HG03135 (cell line): Measurements from ENCODE around the gene ADD2.

Experiments
- ATAC-seq: cut with Tn5 transposase; IDR thresholded peaks from one replicate; pipeline ENCODE4 v1.9.1; 2021; ENCODE audit warnings: mild to moderate bottlenecking, moderate library complexity; ENCODE audit not compliant: unreplicated experiment

The ADD2 gene

GRCh38 chr2:70705160-70705850 lies 62.7 kb downstream of the ADD2 start:
- ATAC-seq, result no peak

- ATAC-seq, result no peak
Observed at GRCh38 chr2:70703900-70704549, 64.0 kb downstream of the ADD2 start.

- ATAC-seq, result no peak
Observed at GRCh38 chr2:70702711-70703395, 65.1 kb downstream of the ADD2 start.

GRCh38 chr2:70698847-70699246 lies 69.2 kb downstream of the ADD2 start:
- ATAC-seq, result no peak

GRCh38 chr2:70697603-70698383 lies 70.2 kb downstream of the ADD2 start:
- no peak for ATAC-seq

GRCh38 chr2:70696142-70696541 lies 71.9 kb downstream of the ADD2 start:
- ATAC-seq, result no peak

GRCh38 chr2:70692256-70692655 lies 75.7 kb downstream of the ADD2 start:
- ATAC-seq, result no peak

- no peak for ATAC-seq
Observed at GRCh38 chr2:70691497-70692140, 76.4 kb downstream of the ADD2 start.

- ATAC-seq, result no peak
Observed at GRCh38 chr2:70690846-70691245, 77.2 kb downstream of the ADD2 start.

- no peak for ATAC-seq
Observed at GRCh38 chr2:70688427-70688826, 79.6 kb downstream of the ADD2 start.

- ATAC-seq, result no peak
Observed at GRCh38 chr2:70687461-70687795, 80.6 kb downstream of the ADD2 start.

- no peak for ATAC-seq
Observed at GRCh38 chr2:70686577-70687460, 81.2 kb downstream of the ADD2 start.

GRCh38 chr2:70685771-70686171 lies 82.2 kb downstream of the ADD2 start:
- no peak for ATAC-seq

- ATAC-seq, result no peak
Observed at GRCh38 chr2:70684846-70685622, 83.0 kb downstream of the ADD2 start.

- no peak for ATAC-seq
Observed at GRCh38 chr2:70683455-70683854, 84.5 kb downstream of the ADD2 start.

- ATAC-seq, result no peak
Observed at GRCh38 chr2:70680735-70681134, 87.3 kb downstream of the ADD2 start.

- ATAC-seq, result no peak
Observed at GRCh38 chr2:70679259-70679658, 88.7 kb downstream of the ADD2 start.

GRCh38 chr2:70678576-70679143 lies 89.3 kb downstream of the ADD2 start:
- ATAC-seq, result no peak
